ENCODE data around the gene PRR12. TPM values are rescaled to one million over a fixed set of nuclear protein-coding genes. Genes with fewer than 3 reads are reported as not detected.
"Not testable (repeated sequence)": the region's sequence is repeated elsewhere in the genome, so short reads cannot be mapped to it uniquely, and the experiment has no call there.

Gene PRR12
- total RNA-seq, 1 donor from 2014 or later, result 15.5 TPM

DNA sequence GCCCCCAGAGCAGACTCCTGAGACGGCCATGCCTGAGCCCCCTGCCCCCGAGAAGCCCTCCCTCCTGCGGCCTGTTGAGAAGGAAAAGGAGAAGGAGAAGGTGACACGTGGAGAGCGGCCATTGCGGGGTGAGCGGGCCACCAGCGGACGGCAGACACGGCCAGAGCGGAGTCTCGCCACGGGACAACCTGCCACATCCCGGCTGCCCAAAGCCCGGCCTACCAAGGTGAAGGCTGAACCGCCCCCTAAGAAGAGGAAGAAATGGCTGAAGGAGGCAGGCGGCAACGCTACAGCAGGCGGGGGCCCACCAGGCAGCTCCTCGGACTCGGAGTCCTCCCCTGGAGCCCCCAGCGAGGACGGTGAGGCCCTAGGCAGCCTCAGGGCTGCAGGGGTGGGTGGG is 24.9 kb downstream of the PRR12 start:
- Histone ChIP-seq H3K27ac (no peak overlapping the region), H3K9me3 (no peaks in the 10 kb centered on the region), H3K4me3 (no peak overlapping the region), H3K27me3 (no peaks in the 10 kb centered on the region), H3K4me1 (peaks cover 16% of the 10 kb centered on the region), H3K36me3 (peaks cover 0 to 58% of the 10 kb centered on the region in 2 donors)
- intact Hi-C loops (cut with DNase I), result no loop called here
- TF ChIP-seq, protein P1, sequence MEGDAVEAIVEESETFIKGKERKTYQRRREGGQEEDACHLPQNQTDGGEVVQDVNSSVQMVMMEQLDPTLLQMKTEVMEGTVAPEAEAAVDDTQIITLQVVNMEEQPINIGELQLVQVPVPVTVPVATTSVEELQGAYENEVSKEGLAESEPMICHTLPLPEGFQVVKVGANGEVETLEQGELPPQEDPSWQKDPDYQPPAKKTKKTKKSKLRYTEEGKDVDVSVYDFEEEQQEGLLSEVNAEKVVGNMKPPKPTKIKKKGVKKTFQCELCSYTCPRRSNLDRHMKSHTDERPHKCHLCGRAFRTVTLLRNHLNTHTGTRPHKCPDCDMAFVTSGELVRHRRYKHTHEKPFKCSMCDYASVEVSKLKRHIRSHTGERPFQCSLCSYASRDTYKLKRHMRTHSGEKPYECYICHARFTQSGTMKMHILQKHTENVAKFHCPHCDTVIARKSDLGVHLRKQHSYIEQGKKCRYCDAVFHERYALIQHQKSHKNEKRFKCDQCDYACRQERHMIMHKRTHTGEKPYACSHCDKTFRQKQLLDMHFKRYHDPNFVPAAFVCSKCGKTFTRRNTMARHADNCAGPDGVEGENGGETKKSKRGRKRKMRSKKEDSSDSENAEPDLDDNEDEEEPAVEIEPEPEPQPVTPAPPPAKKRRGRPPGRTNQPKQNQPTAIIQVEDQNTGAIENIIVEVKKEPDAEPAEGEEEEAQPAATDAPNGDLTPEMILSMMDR (IDR thresholded peaks at IDR 0.05), result no peak
- TF ChIP-seq POLR2A (IDR thresholded peaks at IDR 0.05) (no peak), POLR2AphosphoS5 (IDR thresholded peaks at IDR 0.05; ENCODE audit: insufficient read depth in 1 of 2, low read depth in 1 of 2) (no peak)
- no peak for DNase-seq (ENCODE audit: extremely low spot score in 2 of 2)

DNA sequence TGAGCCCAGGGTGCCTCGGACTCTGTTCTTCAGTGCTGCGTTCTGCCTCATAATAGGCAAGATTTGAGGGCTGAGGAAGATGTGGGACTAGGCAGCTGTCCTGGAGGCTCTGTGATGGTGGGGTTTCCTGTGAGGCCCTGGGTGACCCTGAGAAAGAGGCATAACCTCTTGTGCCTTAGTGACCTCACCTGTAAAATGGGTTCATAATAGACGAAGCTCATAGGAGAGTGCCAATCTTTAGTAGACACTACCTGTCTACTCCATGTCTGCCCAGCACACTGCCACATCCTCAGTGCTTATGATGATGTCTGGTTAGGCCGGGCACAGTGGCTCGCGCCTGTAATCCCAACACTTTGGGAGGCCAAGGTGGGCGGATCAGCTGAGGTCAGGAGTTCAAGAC is 25.6 kb downstream of the PRR12 start:
- Histone ChIP-seq H3K27me3 (no peaks in the 10 kb centered on the region), H3K36me3 (peaks cover 0 to 62% of the 10 kb centered on the region in 2 donors), H3K4me1 (peaks cover 16% of the 10 kb centered on the region), H3K9me3 (no peaks in the 10 kb centered on the region), H3K4me3 (no peak overlapping the region), H3K27ac (no peak overlapping the region)
- TF ChIP-seq POLR2AphosphoS5 (IDR thresholded peaks at IDR 0.05; ENCODE audit: insufficient read depth in 1 of 2, low read depth in 1 of 2), result no peak
- intact Hi-C loops (cut with DNase I), result no loop called here
- no peak for DNase-seq (ENCODE audit: extremely low spot score in 2 of 2)

DNA sequence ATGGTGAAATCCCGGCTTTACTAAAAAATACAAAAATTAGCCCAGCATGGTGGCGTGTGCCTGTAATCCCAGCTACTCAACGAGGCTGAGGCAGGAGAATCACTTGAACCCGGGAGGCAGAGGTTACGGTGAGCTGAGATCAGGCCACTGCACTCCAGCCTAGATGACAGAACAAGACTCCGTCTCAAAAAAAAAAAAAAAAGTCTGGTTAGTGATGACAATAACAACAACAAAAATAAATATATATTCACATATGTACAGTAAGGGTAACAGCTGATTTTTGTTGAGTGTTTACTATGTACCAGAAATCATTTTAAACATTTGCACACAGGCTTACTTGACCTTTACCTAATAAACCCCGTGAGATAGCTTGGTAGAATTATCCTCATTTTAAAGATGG is 26.0 kb downstream of the PRR12 start:
- intact Hi-C loops (cut with DNase I), result no loop called here
- Histone ChIP-seq H3K4me3 (no peak overlapping the region), H3K4me1 (peaks cover 16% of the 10 kb centered on the region), H3K36me3 (peaks cover 0 to 66% of the 10 kb centered on the region in 2 donors), H3K9me3 (no peaks in the 10 kb centered on the region), H3K27ac (no peak overlapping the region), H3K27me3 (no peaks in the 10 kb centered on the region)
- TF ChIP-seq POLR2AphosphoS5 (IDR thresholded peaks at IDR 0.05; ENCODE audit: insufficient read depth in 1 of 2, low read depth in 1 of 2) (no peak), POLR2A (IDR thresholded peaks at IDR 0.05) (no peak)
- TF ChIP-seq, protein P1 (IDR thresholded peaks at IDR 0.05), result no peak
- DNase-seq (ENCODE audit: extremely low spot score in 2 of 2), result no peak

DNA sequence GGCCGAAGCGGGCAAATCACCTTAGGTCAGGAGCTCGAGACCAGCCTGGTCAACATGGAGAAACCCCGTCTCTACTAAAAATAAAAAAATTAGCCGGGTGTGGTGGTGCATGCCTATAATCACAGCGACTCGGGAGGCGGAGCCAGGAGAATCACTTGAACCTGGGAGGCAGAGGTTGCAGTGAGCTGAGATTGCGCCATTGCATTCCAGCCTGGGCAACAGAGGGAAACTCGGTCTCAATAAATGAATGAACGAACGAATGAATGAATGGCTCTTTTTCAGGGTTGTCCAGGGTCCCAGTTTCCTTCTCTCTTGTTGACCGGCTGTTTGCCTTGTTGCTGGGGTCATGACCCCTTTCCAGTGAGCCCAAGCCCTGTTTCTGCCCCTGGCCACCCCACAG is 26.9 kb downstream of the PRR12 start:
- H3K36me3 ChIP-seq, result peaks cover 0 to 68% of the 10 kb centered on the region in 2 donors

DNA sequence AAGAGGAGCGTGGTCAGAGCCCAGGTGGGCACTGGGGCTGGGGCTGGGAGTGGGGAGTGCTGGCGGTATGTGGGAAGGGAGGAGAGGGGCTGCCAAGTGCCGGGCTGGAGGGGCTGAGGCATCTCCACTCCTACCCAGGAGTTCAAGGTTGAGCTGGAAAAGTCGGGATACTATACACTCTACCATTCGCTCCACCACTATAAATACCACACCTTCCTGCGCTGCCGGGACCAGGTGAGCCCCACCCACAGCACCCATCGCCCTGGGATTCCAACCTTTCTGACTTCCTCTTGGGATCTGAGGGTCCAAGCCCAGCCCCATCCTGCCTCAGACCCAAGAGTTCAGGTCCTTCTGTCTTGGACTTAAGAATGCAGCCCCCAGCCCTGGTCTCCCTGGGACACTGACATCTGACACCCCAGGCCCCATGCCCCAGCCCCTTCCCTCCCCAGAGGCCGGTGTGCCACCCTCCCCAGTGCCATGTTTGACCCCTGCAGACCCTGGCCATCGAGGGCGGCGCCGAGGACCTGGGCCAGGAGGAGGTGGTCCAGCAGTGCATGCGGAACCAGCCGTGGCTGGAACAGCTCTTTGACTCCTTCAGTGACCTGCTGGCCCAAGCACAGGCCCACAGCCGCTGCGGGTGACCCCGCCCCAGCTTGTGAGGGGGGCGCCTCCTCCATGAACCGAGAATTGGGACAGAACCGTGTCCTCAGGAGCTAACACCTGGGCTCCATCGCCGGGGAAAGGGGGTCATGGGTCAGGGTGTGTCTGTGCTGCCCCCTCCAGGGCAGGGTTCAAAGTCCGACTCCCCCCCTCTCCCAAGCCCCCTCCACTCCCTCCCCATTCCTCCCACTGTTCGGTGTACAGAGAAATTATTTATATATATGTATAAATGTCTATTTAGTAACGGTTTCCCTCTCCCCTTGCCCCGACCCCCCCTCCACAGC is 34.3 kb downstream of the PRR12 start:
- Histone ChIP-seq H3K9me3 (no peaks in the 10 kb centered on the region), H3K27ac (no peak overlapping the region), H3K4me3 (no peak overlapping the region), H3K4me1 (no peaks in the 10 kb centered on the region), H3K27me3 (no peaks in the 10 kb centered on the region), H3K36me3 (peaks cover 0 to 33% of the 10 kb centered on the region in 2 donors)
- no peak for DNase-seq (ENCODE audit: extremely low spot score in 2 of 2)
- intact Hi-C loops (cut with DNase I), result no loop called here
- TF ChIP-seq POLR2AphosphoS5 (IDR thresholded peaks at IDR 0.05; ENCODE audit: insufficient read depth in 1 of 2, low read depth in 1 of 2) (no peak), POLR2A (IDR thresholded peaks at IDR 0.05) (no peak)
- TF ChIP-seq, protein P1 (IDR thresholded peaks at IDR 0.05), result no peak

More for the DNA sequence above, 26.9 kb downstream of the PRR12 start:
- peaks cover 16% of the 10 kb centered on the region for H3K4me1 ChIP-seq
- DNase-seq (ENCODE audit: extremely low spot score in 2 of 2); H3K4me3 ChIP-seq; intact Hi-C loops (cut with DNase I); H3K9me3 ChIP-seq; H3K27me3 ChIP-seq; H3K27ac ChIP-seq: not testable (repeated sequence)

DNA sequence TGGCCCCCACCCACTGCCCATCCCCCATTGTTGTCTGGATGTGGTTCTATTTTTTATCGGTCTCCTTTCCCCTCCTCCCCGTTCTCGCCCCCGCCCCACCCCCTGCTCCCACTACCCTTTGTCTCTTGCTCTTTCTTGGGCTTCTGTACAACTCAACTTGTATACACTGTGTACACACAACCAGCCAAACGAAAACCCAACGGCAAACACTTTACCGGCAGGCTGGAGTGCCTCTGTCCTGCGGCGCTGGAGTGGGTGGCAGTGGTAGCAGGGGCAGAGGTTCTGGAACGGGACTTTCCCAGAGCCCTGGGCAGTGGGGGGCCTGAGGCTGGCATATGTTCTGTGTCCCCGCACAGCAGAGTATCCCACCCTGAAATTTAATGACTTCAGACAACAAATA is 35.2 kb downstream of the PRR12 start:
- Histone ChIP-seq H3K4me3 (no peak overlapping the region), H3K9me3 (no peaks in the 10 kb centered on the region), H3K36me3 (peaks cover 0 to 29% of the 10 kb centered on the region in 2 donors), H3K27me3 (no peaks in the 10 kb centered on the region), H3K4me1 (peaks cover 8% of the 10 kb centered on the region), H3K27ac (no peak overlapping the region)
- intact Hi-C loops (cut with DNase I), result no loop called here
- DNase-seq (ENCODE audit: extremely low spot score in 2 of 2), result no peak
- TF ChIP-seq POLR2AphosphoS5 (IDR thresholded peaks at IDR 0.05; ENCODE audit: insufficient read depth in 1 of 2, low read depth in 1 of 2) (no peak), POLR2A (IDR thresholded peaks at IDR 0.05) (no peak)
- TF ChIP-seq, protein P1 (IDR thresholded peaks at IDR 0.05), result no peak

All from vagina (tissue), 2 donors.